Kidney epithelial cell (primary cell): ENCODE results near the gene RPTN. TPM values are rescaled to one million over a fixed set of nuclear protein-coding genes. Genes with fewer than 3 reads are reported as not detected.

ENCODE experiments used
- DNase-seq: peaks from one replicate; pipeline ENCODE4 v3.0.0-alpha.2; 2010; ENCODE audit warnings: low read depth
- H3K27me3 ChIP-seq: 2 replicates; pipeline ENCODE4 v1.6.0; 2011; ENCODE audit warnings: low read length; ENCODE audit not compliant: control insufficient read depth, insufficient read depth
- H3K36me3 ChIP-seq: 2 replicates; pipeline ENCODE4 v1.5.1; 2011; ENCODE audit warnings: low read length; ENCODE audit not compliant: control insufficient read depth, insufficient read depth
- H3K4me3 ChIP-seq: 2 replicates; pipeline ENCODE4 v1.5.1; 2011; ENCODE audit warnings: low read depth, mild to moderate bottlenecking, control low read depth, low read length
- total RNA-seq: library from RNA; depleted of rRNA; stranded (reverse); fragments of >200 nt; gene quantifications from 2 replicates; pipeline ENCODE4 v1.2.3, GENCODE V29; 2015
- TF ChIP-seq, protein P1 (sequence below): IDR thresholded peaks from 2 replicates; pipeline ENCODE4 v1.5.1; 2011; ENCODE audit warnings: mild to moderate bottlenecking, moderate library complexity, low read length, control low read depth, inconsistent platforms; ENCODE audit not compliant: insufficient read depth, poor library complexity, severe bottlenecking

Gene RPTN, protein sequence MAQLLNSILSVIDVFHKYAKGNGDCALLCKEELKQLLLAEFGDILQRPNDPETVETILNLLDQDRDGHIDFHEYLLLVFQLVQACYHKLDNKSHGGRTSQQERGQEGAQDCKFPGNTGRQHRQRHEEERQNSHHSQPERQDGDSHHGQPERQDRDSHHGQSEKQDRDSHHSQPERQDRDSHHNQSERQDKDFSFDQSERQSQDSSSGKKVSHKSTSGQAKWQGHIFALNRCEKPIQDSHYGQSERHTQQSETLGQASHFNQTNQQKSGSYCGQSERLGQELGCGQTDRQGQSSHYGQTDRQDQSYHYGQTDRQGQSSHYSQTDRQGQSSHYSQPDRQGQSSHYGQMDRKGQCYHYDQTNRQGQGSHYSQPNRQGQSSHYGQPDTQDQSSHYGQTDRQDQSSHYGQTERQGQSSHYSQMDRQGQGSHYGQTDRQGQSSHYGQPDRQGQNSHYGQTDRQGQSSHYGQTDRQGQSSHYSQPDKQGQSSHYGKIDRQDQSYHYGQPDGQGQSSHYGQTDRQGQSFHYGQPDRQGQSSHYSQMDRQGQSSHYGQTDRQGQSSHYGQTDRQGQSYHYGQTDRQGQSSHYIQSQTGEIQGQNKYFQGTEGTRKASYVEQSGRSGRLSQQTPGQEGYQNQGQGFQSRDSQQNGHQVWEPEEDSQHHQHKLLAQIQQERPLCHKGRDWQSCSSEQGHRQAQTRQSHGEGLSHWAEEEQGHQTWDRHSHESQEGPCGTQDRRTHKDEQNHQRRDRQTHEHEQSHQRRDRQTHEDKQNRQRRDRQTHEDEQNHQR
- not detected in 2 replicates for total RNA-seq

DNA sequence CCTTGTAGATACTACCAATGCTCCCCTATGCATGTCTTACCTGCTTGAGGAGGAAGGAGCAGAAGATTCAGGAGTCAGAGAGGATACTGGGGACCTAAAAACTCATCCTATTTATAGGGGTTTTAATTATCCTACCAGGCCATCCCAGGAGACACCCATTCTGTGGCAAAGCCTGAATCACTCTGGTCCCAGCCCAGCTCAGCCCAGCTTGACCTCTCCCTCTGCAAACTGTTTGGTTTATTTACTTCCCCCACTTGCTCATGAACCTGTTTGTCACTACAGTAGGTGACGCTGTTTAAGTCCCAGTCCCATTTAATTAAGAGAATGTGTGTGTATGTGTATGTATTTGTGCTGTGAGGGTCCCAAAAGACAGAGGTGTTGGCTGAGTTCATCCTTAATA lies at the start of gene RPTN:
RPTN (minus strand) TSS at position 85 of the 400 bp plus-strand sequence. CDS start 1,339 bp downstream, outside the sequence.
- Histone ChIP-seq H3K36me3 (no peaks in the 10 kb centered on the region), H3K27me3 (no peaks in the 10 kb centered on the region), H3K4me3 (no peak within 1 kb of the TSS)
- DNase-seq = no peak
- TF ChIP-seq, protein P1, sequence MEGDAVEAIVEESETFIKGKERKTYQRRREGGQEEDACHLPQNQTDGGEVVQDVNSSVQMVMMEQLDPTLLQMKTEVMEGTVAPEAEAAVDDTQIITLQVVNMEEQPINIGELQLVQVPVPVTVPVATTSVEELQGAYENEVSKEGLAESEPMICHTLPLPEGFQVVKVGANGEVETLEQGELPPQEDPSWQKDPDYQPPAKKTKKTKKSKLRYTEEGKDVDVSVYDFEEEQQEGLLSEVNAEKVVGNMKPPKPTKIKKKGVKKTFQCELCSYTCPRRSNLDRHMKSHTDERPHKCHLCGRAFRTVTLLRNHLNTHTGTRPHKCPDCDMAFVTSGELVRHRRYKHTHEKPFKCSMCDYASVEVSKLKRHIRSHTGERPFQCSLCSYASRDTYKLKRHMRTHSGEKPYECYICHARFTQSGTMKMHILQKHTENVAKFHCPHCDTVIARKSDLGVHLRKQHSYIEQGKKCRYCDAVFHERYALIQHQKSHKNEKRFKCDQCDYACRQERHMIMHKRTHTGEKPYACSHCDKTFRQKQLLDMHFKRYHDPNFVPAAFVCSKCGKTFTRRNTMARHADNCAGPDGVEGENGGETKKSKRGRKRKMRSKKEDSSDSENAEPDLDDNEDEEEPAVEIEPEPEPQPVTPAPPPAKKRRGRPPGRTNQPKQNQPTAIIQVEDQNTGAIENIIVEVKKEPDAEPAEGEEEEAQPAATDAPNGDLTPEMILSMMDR = no peak

DNA sequence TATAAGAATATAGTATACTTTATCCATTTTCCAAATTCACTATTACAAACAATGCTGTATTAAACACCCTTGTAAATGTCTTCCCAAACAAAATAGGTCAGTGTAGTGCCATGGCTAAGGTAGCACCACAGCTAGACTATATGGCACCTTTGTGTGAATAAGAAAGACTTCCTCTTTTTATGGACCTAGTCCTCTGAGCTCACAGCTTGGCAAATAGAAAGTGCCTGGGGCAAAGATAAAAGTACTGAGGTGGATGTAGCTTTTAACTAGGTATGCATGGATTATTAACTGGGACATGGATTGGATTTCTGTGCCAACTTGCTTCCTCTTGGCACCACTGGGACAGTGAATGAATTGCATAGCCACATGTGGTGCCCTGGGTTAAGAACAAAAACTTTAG lies 40.0 kb upstream of the RPTN start:
- TF ChIP-seq, protein P1 = no peak
- DNase-seq = no peak
- Histone ChIP-seq H3K36me3 (no peaks in the 10 kb centered on the region), H3K4me3 (no peak overlapping the region), H3K27me3 (no peaks in the 10 kb centered on the region)

DNA sequence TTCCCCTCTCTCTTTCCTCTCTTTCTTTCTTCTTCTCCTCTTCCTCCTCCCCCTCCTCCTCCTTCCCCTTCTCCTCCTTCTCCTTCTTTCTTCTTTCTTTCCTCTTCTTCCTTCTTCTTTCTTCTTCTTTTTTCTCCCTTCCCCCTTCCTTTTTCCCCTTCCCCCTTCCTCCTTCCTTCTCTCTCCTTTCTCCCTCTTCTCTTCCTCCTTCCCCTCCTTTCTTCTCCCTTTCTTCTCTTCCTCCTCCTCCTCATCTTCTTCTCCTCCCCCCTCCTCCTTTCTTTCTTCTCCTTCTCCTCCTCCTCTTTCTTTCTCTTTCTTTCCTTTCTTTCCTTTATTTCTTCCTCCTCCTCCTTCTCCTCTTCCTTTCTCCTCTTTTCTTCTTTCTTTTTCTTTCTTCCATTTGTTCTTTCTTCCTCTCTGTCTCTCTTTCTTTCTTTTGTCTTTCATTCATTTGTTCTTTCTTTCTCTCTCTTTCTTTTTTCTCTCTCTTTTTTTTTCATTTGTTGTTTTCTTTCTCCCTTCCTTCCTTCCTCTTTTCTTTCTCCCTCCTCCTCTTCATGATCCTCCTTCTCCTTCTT lies 38.4 kb upstream of the RPTN start:
- H3K4me3 ChIP-seq = no peak overlapping the region
- no peaks in the 10 kb centered on the region for H3K36me3 ChIP-seq
- TF ChIP-seq, protein P1 = no peak

DNA sequence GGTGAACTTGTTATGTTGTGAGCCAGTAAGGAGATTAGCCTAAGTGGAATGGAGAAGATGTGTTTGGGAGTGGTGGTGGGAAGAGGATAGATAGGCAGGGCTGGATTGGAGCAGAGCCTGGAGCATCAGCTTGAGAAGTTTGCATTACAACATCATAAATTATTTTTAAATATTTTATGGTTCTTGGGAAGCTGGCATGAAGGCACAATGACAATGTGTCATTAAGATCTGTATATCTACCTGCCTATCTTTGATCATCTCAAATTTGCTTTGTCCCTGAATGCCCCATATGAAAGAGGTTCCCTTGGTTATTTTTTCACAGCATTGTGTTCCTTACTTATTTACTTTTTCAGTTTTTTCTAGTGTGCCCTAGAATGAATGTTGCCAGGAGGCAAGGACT lies 32.7 kb upstream of the RPTN start:
- H3K36me3 ChIP-seq = no peaks in the 10 kb centered on the region
- TF ChIP-seq, protein P1 = no peak
- no peaks in the 10 kb centered on the region for H3K27me3 ChIP-seq
- DNase-seq = no peak
- no peak overlapping the region for H3K4me3 ChIP-seq

More for the DNA sequence above, 38.4 kb upstream of the RPTN start:
- no peaks in the 10 kb centered on the region for H3K27me3 ChIP-seq
- no peak for DNase-seq

DNA sequence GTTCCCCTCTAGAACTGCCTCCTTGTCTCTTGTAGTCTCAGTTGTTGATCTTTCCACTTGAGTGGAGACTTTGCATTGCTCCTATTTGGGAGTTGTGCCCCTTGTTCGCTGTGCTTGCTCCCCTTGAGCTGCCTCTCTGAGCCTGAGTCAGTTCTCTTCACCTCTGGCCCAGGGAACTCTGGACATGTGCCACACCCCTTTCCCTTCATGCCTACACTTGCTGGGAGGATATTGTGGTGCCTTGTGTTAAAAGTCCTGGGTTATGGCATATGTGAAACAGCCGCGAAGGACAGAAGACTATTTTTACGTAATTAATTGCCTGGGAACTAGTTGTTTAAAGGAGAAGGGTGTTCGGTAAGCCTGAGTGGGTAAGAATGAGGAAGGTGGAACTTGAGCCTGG lies 32.2 kb upstream of the RPTN start:
- H3K36me3 ChIP-seq = no peaks in the 10 kb centered on the region
- DNase-seq = no peak
- no peak overlapping the region for H3K4me3 ChIP-seq
- no peaks in the 10 kb centered on the region for H3K27me3 ChIP-seq
- TF ChIP-seq, protein P1 = no peak
